HG03457 (cell line): ENCODE measurements around the gene SPATA31E1.
"Not testable (repeated sequence)": the region's sequence is repeated elsewhere in the genome, so short reads cannot be mapped to it uniquely, and the experiment has no call there.

Experiments used
- ATAC-seq: cut with Tn5 transposase; IDR thresholded peaks from one replicate; pipeline ENCODE4 v1.9.1; 2021; ENCODE audit warnings: moderate number of reproducible peaks; ENCODE audit not compliant: unreplicated experiment

Gene SPATA31E1

DNA sequence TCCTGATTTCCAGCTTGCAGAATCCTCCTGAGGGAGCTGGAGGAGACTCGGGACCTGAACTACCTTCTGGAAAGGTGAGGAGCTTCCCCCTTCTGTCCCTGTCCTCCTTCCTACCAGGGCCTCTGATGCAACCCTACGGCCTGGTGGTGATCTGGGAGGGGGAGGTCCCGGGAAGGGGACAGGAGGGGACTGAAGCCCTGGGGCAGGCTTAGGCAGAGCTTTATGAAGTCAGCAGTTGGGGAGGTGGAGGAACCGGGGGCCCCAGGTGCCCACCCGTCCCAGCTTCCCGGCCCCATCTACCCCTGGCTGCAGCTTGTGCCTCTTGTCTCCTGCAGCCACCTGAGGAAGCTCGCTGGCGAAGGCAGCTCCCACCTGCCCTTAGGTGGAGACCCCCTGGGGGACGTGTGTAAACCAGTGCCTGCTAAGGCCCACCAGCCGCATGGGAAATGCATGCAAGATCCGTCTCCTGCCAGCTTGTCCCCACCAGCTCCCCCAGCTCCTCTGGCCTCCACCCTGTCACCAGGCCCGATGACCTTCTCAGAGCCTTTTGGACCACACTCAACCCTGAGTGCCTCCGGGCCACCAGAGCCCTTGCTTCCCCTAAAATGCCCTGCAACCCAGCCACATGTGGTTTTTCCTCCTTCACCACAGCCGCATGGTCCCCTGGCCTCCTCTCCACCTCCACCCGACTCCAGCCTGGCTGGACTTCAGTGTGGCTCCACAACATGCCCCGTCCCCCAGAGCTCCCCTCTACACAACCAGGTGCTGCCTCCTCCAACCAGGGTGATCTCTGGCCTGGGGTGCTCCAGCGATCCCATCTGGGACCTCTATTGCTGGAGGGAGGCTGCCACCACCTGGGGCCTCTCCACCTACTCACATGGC is 2.1 kb downstream of the SPATA31E1 start:
- ATAC-seq = no peak

GRCh38 chr9:87885484-87886189 is 3.0 kb downstream of the SPATA31E1 start:
- no peak for ATAC-seq

DNA sequence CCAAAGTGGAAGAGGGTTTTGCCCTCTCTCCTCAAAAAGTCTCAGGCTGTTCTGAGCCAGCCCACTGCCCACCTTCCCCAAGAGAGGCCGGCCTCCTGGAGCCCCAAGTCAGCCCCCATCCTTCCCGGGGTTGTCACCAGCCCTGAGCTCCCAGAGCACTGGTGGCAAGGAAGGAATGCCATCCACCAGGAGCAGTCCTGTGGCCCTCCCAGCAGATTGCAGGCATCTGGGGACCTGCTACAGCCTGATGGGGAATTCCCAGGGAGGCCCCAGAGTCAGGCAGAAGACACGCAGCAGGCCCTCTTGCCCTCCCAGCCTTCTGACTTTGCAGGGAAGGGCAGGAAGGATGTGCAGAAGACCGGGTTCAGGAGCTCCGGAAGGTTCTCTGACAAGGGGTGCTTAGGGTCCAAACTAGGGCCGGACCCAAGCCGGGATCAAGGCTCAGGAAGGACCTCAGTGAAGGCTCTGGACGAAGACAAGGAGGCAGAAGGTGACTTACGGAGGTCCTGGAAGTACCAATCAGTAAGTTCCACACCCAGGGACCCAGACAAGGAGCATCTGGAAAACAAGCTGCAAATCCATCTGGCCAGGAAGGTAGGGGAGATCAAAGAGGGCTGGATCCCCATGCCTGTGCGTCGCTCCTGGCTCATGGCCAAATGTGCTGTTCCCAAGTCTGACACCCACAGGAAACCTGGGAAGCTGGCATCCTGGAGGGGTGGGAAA is 3.7 kb downstream of the SPATA31E1 start:
- ATAC-seq = no peak

DNA sequence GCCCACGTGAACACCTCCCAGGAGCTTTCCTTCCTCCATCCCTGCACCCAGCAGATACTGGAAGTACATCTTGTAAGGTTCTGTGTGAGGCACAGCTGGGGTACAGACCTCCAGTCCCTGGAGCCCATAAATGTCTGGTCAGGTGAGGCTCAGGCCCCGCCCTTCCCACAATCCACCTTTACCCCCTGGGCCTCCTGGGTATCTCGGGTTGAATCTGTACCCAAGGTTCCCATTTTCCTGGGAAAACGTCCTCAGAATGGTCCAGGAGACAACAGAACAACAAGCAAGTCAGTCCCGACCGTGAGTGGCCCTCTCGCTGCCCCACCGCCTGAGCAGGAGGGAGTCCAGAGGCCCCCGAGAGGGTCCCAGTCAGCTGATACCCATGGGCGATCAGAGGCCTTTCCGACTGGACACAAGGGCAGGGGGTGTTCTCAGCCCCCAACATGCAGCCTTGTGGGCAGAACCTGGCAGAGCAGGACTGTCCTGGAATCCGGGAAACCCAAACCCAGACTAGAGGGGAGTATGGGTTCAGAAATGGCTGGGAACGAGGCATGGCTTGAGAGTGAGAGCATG is 4.3 kb downstream of the SPATA31E1 start:
- ATAC-seq = no peak

GRCh38 chr9:87887661-87888480 is 5.2 kb downstream of the SPATA31E1 start:
- no peak for ATAC-seq

GRCh38 chr9:87888501-87888900 is 5.8 kb downstream of the SPATA31E1 start:
- no peak for ATAC-seq

GRCh38 chr9:87889065-87889881 is 6.6 kb downstream of the SPATA31E1 start:
- ATAC-seq = no peak

DNA sequence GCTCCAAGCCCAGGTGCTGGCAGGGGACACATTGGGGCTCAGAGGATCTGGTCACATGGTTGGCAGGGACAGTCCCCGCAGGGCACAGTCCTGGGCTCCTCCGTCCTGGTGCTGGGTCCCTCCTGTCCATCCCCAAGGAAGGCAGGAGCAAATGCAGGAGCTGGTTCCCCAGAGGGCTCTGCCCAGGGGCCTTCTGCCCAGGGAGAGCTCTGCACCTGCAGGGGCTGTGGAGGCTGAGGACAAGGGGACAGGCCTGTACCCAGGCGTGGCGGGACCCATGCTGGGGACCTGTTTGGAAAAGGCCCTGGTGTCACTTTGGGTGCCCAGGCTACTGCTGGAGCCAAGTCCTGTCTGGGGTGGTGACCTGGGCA is 7.2 kb downstream of the SPATA31E1 start:
- ATAC-seq = no peak

DNA sequence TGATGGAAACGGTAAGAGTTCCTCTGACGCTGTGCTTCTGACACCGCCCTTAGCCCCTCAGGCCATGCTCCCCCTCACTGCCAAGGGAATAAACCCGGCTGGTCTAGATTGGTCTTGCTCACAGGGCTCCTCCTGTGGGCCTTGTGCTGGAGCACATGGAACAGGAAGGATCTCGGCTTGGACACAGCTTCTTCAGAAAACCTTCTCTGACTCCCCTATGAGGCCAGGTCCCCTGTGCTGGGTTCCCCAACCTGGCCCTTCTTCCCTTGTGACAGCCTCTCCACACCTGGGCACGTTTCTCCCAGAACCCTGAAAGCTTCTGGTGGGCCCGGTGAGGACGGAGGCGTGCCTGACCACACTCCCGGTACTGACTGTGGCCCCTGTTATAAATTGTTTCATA is 8.2 kb downstream of the SPATA31E1 start:
- no peak for ATAC-seq

DNA sequence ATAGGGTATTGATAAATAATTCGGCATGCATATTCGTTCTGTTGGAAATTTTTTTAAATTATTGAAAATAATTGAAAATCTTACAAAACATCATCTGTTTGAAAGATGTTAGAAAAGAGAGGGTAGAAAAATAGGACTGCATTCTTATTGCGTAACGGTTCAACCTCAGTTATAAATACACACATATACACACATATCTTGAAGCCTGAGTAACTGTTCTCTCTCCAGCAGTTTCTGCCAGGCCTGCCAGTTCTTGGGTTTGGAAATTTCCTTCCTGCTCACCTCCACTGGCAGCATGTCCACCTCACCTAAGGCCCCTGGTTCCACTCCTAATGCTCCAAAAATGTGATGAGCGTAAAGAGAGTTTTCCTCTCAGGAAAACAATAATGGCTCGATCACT is 9.1 kb downstream of the SPATA31E1 start:
- no peak for ATAC-seq

DNA sequence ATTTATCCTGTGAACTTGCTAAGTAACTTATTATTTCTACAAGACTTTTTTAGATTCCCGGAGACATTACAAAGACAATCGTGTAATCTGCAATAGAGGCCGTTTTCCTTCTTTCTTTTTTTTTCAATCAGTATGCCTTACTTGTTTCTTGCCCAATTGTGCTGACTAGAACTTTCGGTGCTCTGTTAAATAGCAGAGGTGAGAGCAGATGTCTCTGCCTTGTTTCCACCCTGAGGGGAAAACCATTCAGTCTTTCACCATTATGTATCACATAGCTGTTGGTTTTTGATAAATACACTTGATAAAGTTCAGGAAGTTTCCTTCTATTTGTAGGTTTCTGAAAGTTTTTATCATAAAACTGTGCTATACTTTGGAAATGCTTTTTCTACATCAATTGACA is 10.3 kb downstream of the SPATA31E1 start:
- no peak for ATAC-seq

DNA sequence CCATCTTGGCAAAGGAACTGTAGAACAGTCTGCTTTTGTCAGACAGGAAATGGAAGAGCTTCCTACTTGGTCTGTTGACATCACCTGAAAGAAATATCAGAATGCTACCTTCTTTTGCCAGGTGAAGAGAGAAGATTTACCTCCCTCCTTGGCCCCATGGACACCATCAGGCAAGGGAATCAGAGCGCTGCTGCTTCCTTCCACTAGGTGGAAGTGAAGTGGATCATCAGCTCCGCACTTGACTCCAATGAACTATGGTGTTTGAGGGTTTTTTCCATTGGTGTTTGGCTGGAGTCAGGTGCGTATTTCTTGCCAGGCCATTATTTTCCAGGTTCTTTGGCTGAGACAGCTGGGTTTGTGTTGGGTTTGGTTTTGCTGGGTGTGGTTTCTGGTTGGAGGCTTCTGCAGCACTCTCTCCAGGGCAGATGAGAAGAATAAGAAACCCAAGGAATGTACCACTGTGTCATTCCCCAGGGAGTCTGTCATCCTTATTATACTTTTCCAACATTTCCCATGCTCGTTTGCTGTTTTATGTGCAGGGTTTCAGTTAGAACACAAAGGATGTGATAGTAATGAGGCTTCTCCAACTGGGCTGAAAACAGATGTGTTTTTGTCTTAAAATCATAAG is 12.4 kb downstream of the SPATA31E1 start:
- no peak for ATAC-seq

- no peak for ATAC-seq
Observed at GRCh38 chr9:87896891-87897290, 14.2 kb downstream of the SPATA31E1 start.

GRCh38 chr9:87898151-87898550 is 15.5 kb downstream of the SPATA31E1 start:
- ATAC-seq = no peak

GRCh38 chr9:87902371-87902770 is 19.7 kb downstream of the SPATA31E1 start:
- ATAC-seq = not testable (repeated sequence)

GRCh38 chr9:87909310-87910041 is 26.8 kb downstream of the SPATA31E1 start:
- no peak for ATAC-seq

DNA sequence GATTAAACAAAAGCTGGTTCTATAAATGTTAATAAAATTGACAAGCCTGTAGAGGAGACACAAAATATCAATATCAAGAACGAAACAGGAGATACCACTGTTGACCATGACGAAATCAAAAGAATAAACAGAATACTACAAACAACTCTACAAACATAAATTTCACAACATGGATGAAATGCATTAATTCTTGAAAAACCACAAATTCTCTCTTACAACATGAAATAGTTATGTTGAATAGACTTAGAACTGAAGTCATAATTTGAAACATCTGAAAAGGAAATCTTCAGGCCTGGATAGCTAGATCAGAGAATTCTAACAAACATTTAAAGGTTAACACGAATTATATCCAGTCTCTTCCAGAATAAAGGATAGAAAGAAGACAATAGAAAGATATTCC is 28.1 kb downstream of the SPATA31E1 start:
- ATAC-seq = no peak

- ATAC-seq = not testable (repeated sequence)
Observed at GRCh38 chr9:87917662-87918061, 35.0 kb downstream of the SPATA31E1 start, which contains the start of gene SPATA31C1. TSS of gene SPATA31C1 (plus strand) at chr9:87917962.
